Measurements from ENCODE around the gene PIK3C2B.

Gene PIK3C2B

DNA sequence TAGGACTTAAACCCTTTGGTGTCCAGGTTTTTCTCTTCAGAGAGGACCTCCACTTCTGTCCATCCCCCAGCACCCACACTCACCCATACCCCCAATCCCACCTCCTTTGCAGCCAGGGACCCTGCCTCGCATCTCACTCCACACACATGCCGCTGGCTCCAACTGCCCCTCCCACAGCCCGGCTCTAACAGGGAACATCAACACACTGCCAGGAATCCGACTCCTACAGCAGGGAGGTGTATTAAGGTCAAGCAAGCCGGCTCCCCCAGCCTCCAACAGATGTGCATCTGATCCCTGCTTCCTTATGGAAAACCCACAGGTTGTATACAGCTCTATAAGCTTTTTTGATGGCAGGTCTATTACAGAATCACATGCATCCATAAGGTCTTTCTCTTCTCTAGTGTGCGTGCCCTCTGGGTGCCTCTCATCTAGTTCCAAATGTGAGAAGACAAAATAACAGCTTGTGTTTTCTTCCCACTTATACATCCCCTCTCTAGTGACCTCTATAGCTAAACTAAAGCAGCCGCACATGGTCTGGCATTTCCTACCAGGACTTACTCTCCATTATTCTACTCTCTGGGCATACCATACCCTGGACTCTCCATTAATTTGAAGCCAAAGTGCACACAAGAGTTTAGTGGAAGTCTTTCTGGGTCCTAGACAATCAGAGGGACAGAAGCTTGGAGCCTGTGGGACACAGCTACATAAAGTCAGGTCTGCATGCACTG is 16.3 kb downstream of the PIK3C2B start:
- no peak for DNase-seq

DNA sequence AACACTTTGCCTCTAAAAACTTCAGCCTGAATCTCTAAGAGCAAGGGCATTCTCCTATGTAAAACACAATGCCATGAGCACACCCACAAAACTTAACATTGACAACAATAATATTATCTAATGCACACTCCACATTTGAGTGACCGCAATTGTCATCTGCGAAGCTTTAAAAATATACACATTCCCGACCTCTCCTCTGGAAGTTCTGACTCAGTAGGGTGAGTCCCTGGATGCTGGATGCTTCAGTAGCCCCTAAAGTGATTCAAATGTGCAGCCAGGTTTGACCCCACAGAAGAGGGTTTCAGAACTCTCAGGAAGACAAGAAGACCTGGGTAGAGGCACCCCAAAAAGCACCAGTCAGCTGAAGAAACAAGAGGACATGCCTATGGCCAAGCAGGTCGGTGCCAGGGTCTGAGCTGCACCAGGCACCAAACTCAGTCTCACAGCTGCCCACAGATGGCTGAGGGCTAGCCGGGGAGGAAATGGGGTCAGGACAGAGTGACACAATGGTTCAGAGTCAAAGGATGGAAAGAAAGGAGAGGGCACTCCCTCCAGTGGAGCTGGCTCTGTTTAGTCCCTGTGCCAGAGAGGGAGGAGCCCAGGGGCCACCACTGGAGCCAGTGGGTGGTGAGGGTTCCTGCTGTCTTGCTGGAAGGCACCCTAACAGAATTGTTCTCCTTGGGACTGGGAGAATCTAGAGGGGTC is 17.4 kb downstream of the PIK3C2B start:
- no peak for DNase-seq

DNA sequence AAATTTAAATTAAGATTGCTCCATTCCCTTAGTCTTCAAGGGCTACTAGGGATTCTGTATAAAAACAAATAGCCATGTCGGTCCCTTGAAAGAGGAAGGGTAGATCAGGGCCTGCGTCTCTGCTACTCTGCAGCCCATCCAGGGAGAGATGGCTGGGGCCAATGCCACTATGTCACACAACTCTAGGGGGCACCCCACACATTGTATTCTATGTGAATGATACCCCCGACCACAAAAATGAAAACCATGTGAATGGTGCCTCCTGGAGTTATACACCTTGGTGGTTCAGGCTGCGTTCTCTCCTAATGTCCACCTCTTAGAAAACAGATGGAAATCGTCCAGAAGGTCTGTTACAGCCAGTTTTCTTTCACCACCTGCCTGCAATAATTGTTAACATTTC is 18.0 kb downstream of the PIK3C2B start:
- no peak for DNase-seq

DNA sequence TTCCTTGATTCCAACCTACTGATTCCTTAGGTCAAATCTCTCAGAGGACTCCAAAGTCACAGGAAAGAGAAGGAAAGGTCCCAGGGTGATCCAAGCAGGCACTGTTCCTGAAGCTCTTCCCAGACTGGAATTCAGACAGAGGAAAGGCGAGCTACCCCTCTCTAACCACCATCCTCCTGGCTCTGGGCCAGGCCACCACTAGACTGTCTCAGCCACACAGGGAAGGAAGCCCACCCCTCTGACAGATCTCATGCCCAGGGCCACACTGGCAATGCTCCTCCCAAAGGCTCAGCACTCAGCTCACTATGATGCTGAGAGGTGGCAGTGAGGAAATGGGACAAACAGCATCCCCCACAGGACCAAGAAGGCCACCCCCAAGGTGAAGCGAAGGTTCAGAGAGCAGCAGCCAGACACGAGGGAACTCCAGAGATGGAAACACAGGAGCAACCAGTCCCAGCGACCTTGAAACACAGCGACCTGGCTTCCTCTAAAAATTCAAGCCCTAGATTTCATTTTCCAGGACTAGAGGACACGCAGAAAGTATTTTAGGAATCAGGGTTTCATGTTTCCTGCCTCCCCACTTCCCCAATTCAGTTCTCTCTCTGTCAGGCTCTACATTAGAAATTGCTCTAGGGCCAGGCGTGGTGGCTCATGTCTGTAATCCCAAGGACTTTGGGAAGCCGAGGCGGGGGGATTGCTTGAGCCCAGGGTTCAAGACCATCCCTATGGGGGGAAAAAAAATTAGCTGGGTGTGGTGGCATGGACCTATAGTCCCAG is 18.8 kb downstream of the PIK3C2B start:
- peak; percentile 42 for DNase-seq

DNA sequence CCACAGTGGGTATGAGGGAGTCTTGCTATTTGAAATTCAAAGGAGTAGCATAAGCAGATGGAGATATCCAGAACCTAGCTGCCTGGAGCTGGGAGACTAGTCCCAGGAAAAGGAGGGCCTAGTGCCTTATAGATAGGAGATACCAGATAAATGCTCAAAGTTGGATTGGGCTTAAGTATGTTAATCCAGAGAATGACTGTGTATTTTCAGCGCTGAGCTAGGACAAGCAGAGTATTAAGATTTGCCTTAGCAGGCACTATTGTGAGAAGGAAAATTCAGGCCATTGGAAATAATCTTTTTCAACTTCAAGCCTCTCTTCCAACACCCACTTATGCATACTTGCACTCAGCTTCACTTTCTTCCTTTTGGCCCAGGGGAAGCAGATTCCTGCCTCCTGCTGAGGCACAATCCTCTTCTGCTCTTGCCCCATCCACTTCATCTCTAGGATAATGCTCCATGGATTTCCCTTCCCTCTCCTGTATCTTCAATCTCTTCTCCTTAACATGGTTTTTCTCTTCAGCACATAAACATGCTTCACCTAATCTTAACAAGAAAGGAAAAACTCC is 21.1 kb downstream of the PIK3C2B start:
- no peak for DNase-seq

DNA sequence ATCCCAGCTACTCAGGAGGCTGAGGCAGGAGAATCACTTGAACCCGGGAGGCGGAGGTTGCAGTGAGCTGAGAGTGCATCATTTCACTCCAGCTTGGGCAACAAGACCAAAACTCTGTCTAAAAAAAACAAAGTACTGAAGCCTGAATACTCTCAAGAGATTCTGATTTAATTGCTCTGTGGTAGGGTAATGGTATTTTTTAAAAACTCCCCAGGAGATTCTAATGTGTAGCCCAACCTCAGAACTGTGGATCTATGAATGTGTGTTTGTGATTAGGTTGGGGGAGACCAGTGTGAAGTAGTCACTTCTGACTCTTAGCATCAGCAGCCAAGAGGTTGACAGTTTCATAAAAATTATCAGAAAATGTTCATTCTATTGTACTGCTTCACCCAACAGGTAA is 21.9 kb downstream of the PIK3C2B start:
- no peak for DNase-seq

DNA sequence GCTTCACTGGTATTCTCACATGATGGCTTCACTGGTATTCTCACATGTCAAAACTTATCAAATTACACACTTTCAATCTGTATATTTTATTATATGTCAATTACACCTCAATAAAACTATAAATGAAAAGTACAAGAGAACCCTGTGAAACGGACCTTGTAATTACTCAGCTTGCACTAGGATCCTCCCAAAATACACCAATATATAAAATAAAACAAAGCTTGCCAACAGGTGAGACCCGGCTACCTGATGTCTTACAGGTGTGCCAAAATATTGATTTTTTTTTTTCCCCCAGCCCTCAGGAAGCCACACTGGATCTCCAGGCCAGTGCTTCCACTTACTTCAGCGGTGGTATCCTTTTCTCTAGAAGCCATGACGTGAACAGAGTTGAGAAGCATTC is 22.9 kb downstream of the PIK3C2B start:
- no peak for DNase-seq

DNA sequence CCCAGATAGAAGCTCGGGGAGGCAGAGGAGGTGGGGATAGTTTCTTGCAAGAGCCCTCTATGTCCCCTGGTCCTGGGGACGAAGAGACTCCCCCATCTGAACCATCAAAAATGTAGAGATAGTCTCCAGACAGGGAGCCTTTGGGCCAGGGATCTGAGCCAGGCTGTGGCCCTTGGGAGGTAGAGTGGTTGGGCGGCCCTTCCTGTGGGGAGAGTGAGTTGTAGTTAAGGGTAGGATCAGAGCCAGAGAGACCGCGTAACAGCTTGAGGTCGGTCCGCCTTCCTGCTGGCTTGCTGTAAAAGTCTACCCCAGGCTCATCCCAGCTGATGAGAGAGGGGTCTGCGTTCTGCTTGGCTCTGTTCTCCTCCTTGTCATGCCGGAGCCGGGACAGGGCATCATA is 25.3 kb downstream of the PIK3C2B start:
- no peak for DNase-seq

DNA sequence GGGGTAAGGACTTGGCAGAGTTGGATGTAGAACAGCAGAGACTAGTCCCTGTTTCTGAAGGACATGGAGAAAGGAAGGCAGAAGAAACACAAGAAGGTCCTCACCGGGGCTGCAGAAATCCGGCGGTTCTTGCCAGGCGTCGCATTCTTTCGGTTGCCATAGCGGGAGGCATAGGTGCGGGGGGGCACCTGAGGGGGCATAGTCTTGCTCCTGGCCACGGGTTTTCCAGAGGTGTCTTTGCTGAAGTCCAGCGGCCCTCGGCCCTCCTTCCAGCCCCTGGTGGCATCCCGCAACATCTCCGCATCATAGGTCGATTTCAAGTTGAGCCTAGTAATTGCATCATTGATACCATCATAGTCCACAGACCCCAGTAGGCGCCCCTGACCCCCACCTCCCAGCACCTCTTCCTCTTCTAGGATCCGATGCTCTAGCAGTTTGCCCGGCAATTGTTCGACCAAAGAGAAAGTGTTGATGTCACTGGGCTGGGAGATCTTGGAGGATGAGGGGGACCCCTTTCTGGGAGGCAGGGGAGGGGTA is 25.8 kb downstream of the PIK3C2B start:
- DNase-seq: no peak

DNA sequence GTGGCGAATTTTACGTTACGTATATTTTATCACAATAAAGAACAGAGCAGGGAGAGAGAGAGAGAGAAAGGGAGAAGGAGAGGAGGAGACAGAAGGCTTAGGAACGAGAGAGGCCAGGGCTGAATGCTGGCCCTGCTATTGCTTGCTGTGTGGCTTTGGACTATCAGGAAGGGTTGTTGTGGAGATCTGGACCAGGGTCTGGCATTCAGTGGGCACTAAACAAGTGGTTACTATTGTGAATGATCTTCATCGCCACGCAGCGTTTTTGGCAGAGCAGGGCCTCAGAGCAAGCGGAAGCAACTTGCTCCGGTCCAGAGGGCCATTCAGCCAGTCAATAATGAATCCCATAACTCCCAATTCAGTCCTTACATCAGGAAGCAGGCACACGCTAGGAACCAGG is 26.4 kb downstream of the PIK3C2B start:
- no peak for DNase-seq

DNA sequence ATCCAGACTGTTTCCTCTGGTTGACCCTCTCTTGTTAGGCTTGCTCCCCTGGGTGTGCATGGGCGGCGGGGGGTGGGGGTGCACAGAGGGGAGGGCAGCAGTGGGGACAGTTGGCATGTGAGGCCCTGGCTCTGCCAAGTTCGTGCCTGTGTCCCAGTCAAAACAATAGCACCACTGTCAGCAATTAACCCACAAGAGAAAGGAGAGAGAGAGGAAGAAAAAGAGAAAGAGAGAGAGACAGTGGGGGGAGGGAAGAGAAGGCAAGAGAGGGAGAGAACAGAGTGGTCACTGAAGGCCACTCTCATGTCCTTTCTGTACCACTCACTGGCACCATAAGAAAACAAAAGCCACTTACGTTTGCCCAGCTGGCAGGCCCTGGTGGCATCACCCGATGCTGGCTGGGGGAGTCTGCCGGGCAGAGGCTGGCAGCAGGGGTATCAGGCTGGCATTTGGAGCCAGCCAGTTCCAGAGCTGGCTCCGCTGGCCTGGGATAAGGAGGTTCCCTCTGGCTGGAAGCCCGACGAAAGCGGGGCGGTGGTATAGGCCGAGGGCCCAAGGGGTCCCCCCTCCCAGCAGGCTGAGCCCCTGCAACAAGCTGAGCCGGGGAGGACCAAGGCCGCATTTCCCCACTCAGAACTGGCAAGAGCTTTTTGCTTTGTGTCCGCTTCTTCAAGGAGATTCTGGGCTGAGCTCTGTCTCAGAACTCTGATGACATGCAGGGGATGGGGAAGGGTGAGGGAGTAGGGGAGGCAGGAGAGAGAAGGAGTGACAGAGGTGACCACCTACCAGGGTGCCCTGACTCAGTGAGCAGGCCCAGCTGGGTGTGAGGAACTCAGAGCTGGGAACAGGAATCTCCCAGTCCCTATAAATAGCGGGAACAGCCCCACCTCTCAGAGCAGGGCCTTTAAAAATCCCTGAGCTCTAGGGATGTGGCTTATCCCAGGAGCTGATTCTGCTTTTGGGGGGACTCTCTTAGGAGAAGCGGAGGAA is 27.9 kb downstream of the PIK3C2B start:
- DNase-seq: no peak

DNA sequence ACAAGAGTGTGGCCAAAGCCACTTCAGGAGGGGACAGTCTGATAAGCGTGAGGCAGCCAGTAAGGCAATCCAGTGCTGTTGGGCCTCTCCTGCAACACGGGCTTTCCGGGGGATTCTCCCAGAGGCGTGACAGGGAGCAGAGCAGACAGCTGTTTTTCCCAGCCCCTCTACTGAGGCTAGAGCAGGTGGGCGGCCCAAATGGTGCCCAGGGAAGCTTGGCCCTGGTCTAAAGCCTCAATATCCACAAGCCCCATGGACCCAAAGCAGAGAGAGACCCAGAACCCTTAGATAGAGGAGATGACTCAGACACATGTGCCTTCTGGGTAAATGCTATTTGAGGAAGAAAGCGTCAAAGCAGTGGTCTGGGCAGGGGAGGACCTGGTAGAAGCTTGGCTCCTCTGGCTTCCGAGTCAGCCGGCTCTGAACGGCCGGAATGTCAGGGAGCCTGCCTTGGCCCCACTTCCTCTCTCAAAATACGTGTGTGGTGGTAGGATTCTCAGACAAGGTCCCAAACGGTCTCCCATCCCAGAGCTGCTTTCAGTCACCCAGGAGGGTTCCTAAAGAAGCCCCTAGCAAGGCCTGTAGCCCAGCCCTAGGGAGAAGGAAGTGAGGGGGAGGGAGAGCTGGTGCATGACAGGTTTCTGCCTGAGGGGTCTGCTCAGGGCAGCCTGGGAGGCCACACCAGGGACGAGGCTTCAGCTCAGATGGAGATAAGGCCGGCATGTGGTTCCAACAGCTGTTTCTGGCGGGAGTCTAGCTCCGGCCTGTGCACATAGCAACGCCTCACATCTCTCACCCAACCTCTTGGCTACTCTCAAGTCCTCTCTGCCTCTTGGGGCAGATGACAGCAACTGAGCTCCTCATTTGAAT is 28.8 kb downstream of the PIK3C2B start:
- no peak for DNase-seq

DNA sequence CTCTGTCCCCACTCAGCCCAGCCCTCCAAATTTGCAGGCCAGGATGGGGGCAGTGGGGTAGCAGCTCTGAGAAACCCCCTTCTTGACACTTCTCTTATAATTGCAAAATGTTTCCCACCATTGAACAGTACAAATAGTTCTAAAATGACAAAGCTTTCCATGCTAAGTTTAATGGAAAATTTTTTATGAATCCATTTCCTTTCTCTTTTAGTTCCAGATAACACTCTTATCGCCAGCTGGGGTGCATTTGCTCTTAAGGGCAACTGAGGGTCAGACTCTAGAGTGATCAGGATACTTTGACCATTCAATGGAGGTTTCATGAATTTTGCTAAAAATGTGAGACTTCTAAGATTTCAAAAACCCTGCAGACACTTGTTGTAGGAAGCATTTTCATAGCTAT is 29.9 kb downstream of the PIK3C2B start:
- DNase-seq: no peak

DNA sequence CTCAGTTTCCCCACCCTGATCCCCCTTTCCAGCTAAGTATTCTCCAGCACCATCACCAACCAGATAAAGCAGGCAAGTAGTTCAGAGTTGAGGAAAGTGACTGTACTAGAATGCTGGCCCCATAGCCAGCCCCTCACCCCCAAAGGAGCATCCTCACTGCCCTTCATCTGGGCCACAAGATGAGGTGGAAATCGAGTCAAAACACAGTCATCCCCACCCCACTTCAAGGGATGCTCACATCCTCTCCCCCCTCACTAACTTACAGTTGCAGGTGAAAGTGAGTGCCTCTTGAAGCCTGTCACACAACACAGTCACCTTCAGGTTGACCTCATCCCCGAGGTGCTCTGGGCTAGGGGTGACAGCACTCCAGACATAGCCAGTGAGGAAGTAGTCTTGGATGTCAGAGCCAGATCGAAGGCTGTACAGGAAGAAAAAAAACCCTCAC is 30.4 kb downstream of the PIK3C2B start:
- no peak for DNase-seq

DNA sequence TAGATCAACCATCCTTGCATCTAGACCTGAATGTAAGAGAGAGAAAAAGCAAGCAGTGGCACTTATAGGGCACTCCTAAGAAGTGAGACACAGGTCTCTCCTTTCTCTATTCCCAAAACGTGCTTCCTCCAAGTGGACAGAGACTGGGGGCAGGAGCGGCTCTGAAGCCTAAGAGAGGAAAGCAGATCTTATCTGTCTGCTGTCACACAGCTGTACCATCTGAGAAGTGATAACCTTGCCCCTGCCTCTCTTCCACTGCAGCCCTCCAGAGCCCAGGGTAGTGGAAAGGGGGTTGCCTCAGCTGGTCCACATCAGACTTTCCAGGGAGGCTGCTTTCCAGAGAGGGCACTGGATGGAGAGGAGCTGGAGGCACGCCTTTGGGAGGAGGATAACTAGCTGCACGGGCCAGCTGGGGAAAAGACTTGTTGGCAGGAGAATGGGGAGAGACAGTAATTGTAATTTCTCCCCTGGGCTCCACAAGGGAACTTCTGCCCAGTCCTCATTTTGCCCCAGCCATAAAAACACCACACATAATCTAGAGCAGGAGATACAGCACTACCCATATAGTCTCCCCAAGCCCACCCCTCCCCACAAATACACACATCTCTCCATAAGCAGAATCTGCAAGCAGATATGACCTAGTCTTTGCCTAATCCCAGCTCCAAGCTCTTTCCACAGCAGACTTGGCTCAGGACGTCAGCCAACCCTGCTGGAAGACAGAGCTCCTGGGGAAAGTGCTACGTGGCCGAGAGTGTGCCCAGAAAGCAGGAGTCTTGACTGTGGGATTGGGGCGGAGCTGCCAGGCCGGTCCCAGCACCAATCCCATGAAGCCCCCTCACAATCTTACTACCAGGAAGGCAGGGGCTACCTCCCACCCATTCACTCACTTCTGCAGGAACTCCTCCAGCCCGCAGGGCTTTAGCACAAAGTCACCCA is 31.2 kb downstream of the PIK3C2B start:
- DNase-seq: no peak

DNA sequence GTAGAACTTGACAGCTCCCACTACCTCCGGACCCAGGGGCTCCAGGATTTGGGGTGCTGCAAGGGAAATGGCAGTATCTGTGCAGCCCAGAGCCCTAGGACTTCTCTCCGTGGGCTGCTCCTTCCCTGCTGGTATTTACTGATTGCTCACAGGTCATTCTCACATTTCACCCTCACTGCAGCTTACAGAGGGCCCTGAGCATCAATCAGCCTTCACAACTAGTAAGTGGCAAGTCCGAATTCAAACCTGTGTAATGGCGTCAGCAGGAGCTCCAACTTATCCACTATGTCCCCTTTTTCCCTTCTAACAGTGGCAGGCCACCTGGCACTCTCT is 32.4 kb downstream of the PIK3C2B start:
- no peak for DNase-seq

DNA sequence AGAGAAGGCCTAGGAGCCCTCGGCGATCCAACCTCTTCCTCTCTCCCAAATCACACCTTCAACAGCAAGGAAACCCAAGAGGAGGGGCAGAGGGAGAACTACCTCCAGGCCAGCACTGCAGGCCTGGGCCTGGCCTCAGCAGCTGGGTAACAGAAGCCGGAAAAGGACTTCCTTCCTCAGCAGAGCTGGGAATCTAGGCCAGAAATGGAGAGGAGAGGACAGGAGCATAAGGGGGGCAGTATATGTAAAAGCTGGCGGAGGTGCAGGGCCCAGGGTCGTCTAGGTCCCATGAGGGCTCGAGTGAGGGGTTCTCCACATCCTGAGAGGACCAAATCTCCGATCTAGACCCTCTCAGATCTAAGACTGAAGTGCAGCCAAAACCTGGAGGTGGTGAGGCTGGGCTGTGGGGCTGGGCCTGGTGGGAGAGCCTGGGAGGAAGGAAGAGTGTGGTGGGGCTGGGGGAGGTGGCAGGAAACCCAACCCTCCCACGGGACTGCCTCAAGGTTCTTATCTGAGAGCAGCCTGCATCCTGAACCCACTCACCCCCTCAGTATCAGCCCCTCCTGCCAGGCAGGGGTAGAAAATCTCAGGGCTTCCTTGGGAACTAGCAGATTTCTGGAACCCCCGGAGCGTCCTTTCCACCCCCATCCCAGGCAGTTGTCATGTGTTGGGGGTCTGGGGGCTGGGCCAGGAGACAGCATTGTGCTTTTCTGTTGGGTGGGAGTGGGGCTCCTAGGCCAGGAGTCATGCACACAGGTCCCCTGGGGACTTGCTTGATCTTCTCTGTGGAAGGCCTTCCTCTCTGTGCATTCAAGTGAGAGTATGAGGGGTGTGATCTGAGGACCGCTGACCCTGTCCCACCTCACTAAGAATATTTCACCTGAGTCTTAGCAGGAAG is 33.0 kb downstream of the PIK3C2B start:
- no peak for DNase-seq

DNA sequence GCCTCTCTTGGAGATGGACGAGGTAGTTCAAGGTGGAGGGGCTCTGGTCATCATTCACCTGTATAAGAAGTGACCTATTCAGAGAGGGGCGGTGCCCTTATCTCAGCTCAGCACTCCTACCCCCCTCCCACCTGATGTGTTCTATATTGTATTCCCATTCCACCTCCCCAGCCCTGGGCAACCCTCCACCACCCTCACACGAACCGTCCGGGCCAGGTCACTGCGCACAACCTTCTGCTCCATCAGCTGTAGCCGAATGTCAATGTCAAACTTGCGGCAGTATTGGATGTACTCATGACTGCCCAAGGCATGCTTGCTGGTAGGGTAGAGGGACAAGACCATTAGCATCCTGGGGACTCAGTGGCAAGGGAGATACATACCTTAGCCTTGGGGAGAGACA is 34.3 kb downstream of the PIK3C2B start:
- DNase-seq: no peak

DNA sequence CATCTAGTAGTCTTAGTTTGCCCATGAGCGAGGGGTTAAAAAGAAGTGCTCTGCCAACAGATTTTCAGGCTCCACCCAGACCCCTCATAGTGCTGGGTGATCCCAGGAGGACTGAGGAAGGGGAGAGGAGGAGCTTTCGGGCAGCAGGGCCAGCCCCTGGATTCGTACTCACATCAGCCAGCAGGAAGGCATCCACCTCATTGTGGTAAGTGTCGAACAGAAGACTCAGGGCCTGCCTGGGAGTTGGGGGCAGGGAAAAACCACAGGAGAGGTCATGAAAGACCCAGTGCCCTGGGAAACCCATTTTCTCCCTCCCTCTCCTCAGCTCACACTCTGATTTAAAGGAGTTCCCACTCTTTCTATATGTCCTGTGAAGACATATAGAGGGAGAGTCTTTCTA is 34.9 kb downstream of the PIK3C2B start:
- DNase-seq: no peak
